NK-92 (cell line): ENCODE data around the gene LIPN.

ENCODE experiments used
- DNase-seq: peaks from one replicate; lab custom pipeline; 2025; ENCODE audit not compliant: unreplicated experiment; lab: John Stamatoyannopoulos, UW

The LIPN gene

DNA sequence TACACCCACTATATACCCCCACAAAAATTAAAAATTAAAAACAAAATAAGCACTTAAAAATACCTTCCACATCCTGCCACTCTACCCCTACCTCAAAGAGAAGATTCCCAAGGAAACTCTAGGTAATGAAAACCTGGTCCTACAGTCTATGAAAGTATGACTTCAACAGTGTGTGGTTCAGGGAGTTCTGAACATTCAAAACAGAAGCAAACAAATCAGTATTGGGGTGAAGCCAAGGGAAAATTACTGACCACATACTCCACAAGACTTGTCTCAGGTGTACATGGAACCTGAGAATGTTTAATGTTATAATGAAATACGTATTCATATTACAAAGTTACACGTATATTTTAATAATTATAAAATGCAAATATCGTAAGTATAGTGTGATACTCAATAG lies 22.4 kb downstream of the LIPN start:
- DNase-seq, result no peak

DNA sequence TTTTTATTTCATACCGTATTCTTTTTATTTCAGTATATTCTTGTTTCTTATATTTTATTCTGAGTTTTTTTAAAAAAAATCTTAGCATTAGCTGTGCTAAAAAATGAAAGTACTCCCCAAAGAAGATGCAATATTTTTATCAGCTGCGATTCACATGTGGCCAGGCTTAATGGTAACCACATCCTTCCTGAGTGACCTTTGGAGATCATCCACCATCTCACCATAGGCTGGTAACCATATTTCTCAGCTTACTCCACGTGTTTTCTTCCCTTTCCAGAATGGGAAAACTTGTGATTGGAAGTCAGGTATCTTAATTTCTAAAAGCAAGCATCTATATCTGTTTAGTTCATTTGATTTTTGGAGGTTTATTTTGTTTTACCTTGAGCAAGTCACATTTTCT lies 23.9 kb downstream of the LIPN start:
- DNase-seq, result no peak

DNA sequence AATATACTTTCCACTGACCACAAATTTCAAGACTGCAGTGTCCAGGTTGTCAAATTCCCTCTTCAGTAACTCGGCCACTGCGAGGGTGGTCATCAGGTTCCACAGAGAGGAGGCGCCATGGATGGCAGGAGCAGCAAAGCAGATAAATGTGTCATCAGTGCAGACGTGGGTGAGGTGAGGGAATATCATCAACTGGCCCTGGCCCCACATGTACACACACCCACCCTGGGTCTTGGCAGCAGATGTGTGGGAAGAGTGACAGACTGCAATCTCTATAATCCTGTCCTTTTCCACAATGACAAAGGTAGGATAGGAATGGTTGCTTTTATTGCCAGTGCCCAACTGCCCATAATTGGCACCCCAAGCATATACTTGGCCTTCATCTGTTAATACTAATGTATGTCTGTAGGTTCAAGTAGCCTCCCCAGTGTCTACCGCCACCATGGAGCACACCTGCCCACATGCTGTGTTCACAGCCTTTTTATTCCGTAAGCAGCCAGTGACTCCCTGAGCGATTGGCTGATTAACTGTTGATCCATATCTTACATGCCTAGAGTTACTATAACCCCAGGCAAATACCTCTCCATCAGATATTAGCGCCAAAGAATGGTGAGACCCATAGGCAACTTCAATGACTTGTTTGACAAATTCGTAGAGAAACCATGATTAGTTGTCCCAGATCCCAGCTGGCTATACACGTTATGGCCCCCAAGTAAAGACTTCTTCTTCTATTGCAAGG lies 26.4 kb downstream of the LIPN start:
- DNase-seq, result no peak

DNA sequence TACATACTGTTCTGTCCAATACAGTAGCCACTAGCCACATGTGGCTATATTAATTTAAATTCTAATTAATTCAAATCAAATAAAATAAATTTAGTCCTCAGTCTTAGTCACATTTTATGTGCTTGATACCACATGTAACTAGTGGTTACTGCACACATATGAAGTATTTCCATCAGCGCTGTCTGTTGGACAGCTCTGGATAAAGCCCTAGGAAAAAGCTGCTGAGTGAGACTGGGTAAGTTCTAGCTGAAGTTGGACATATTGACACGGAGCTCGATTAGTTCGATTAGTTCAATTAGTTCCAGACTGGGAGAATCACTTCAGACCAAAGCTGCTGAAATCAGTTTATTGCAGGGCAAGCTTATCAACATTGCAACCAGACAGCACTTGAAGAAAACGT lies 27.6 kb downstream of the LIPN start:
- DNase-seq, result no peak

DNA sequence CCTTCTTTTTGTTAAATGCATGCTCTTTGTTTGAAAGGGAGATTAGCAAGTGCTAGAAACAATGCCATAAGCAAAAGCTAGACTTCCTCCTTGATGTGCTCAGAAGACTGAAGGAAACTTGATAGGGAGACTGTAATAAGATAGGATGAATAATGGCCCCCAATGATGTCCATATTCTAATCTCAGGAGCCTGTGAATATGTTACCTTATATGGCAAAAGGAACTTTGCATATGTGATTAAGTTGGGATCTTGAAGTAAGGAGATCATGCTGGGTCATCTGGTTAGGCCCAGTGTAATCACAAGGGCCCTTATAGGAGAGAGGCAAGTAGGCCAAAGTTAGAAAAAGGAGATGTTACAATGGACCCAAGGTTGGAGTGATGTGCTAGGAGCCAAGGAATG lies 29.1 kb downstream of the LIPN start:
- DNase-seq, result no peak

DNA sequence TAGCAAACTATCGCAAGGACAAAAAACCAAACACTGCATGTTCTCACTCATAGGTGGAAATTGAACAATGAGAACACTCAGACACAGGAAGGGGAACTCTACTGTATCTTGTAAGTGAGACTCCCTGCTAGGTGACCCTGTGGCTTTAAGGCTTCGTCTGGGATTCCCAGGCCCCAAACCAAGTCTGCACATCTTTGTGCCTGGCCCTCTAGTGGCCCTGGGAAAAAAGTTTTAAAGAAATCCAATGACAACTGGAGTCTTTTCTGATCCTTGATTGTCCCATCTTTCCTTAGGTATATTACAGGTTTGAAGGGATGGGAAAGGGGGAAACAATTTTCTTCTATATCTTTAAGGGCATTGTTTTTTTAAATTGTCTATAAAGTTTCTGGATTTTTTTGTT lies 32.1 kb downstream of the LIPN start:
- DNase-seq, result no peak

DNA sequence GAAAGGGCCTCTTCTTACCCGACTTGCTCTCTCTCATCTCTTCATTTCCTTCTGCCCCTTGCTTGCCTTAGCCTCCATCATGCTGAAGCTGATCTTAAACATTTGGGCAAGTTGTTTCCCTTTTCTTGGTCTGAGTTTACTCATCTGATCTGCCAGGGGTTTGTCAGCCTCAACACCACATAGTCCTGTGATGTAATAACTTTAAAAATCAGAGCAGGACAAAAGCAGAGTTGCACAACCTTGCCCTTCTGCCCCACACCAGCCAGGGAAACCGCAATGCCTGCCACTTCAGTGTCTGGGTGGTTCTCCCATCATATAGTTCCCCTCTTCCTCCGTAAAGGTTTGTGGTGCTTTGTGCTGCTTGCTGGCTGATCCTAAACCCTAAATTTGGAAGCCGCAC lies 32.8 kb downstream of the LIPN start:
- DNase-seq, result no peak

DNA sequence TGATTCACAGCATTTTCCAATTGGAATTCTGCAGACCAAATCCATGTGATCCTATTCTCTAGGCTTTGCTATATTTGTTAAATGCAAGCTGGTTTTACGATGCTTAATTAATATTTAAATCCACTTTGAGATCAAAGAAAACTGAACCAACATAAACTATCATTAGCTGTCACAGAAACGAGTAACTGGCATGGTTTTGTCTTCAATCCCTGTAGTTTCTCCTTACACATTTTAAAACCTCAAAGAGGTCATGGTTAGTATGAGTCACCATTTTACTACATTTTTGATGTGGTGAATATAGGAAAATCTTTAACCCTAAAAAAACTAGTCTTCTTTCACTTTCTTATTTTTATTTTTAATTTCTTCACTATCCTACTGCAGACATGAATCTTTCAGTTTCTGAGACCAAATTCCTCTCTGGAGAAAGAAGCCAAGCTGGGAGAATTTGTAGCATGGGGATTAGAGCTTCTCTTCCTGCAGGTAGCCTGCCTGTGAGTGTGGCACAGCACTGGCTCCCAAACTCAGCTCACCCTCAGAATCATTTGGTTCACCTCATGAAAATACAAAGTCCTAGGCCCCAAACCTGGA lies 34.0 kb downstream of the LIPN start:
- no peak for DNase-seq

DNA sequence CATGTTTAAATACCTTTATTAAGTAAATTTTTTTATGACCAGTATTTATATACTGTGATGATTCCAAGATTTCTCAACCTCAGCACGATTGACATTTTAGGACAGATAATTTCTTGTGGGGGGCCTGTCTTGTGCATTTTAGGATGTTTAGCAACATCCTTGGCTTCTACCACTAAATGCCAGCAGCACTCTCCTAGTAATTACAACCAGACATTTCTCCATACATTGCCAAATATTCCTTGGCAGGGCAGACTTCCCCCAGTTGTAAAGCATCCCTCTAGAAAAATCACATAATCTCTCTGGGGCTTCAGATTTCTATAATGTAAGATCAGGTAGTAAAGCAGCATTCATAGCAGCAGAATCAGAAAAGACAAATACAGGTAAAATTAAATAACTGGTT lies 34.9 kb downstream of the LIPN start:
- DNase-seq, result no peak

DNA sequence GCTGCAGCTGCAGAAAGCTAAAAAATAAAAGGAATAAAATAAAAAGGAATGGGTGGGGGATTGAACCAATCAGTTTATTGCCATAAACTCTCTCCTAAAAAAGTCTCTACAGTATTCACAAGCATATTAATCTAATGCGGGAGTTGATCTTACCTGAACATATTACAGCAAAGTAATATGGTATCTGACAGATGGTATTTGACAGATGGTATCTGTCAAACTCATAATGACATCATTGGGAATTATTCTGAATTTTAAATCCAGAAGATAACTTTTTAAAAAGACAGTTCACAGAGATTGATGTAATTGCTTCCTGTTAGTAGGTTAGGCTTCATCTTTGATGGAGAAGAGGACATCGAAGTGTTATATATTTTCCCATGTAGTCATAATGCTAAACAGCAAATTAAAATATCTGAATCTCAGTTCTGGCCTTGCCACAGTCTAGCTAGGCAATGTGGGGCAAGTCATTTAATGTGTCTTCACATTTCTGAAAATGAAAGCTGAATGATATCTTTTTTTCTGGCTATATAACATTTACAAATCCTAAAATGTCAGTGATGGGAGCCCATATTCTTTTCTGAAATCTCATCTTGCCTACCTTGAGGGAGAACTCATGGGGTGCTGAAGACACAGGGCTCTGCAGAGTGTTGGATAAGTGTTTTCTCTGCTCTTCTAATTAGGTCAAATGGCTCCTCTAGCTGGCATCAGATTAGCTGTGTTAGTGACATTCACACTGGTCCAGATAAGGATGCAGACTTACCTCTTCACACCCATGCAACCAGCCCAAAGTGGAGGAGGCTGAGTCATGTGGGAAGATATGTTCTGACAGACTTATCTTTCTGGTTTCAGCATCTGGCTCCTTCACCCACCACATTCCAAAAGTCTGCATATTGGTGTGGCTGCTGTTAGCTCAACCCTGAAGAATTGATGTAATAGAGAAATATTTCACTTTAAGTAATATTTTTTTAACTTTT lies 40.6 kb downstream of the LIPN start:
- DNase-seq, result no peak

DNA sequence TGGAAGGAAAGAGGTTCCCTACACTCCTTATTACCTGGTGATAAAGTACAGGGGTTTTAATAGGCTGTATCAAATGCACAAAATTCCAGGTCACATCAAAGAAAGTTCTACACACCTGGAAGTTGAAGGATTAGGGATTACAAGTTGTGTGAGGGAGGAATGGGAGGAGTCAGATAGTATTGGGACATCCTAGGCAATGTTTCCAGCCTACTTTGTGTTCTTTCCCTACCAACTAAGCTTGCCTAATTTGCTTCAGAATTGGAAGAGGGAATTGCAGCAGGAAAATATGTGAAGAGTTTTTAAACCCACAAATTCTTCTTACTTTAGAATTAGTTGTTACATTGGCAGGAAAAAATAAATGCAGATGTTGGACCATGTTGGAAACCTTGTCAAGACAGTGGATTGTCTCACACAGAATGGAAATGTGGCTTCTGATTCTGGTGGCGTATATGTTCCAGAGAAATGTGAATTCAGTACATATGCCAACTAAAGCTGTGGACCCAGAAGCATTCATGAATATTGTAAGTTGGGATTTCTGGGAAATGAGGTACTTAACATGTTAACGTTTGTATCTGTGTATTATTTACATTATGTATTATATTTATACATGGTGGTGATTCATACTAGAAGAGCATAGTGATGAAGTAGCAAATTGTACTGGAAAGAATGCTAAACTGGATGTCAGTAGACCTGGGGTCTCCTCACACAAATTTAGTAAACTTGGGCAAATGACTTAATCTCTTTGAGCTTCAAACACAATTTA lies 42.9 kb downstream of the LIPN start, which contains the start of gene LIPM:
LIPM (plus strand) TSS at position 208 of the 763 bp plus-strand sequence; CDS start at position 375, 167 bp downstream.
- DNase-seq, result no peak

DNA sequence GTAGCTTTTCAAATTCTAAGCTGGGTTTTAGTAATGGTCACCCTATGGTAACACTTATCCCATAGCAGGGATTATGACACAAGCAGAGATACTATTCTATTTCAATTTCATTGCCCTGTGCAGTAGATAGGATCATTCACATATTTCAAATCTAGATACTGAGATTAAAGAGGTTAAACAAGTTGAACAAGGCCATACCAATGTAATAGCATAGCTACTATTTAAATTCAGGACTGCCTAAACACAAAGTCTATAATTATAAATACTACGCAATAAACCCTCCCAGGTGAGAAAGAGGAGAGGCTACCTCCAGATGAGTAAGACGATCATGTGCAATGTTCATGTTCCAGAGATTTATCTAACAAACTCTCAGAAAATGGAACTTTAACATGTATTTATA lies 43.8 kb downstream of the LIPN start:
- DNase-seq, result no peak

DNA sequence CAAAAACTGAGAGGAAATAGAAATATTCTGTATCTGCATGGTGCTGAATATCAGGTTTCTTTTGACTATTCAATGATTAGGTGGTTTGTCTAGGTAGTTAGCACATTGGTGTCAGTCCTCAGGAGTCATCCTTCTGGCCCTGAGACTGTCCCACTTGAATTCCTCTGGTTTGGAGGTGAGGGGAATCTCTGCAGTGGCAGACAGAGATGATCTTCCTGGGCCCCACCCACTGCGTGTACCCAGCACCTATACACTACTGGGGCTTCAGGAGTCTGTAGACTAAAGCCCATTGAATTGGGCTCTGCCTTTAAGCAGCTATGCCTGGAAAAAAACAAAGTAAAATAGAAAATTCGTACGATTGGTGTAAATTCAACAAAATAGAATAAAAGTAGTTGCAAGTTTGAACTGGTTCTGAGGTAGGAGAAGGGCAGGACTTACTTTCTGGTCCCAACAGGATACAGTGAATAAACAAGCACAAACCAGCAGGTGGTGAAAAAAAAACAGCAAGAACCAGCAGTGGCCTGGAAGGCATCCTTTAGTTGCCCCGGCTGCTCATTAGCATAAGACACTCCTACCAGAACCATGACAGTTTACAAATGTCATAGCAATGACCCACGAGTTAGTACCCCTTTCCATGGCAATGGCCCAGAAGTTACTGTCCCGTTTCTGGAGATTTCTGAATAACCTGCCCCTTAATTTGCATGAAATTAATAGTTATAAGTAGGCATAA lies 44.4 kb downstream of the LIPN start:
- DNase-seq, result no peak

DNA sequence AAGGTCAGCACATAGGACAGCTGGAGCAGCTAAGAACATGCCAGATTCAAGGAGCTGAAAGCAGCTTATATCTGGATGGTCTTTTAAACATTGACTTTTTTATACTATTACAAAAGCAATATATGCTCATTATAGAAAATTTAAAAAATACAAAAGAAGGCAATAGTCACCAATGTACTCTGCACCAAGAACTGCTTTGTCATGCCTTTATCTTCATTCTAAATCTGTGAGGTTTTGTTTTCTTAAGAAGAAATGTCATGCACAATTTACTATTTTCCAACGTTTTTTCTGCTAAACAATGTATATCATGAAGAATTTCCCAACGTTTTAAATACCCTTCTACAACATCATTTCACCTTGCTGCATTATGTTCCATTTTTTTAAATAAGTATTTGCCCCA lies 45.5 kb downstream of the LIPN start:
- no peak for DNase-seq

DNA sequence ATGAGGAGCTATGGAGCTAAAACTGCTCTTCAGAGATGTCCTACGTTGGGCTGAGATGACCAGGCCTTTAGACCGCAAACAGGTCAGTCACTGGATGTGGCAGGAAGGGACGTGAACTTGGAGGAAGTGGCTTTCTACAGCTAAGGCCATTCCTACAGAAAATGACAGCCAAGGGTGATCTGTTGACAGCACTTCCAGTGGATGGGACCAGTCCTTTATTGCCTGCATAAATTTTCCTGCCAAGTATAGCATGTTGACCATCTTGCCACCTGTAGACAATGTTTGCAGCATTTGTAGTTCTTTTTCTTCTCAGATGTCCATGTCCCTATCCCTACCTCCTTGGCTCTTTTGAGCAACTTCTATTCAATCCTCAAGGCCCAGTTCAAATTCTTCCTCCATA lies 46.1 kb downstream of the LIPN start:
- no peak for DNase-seq

DNA sequence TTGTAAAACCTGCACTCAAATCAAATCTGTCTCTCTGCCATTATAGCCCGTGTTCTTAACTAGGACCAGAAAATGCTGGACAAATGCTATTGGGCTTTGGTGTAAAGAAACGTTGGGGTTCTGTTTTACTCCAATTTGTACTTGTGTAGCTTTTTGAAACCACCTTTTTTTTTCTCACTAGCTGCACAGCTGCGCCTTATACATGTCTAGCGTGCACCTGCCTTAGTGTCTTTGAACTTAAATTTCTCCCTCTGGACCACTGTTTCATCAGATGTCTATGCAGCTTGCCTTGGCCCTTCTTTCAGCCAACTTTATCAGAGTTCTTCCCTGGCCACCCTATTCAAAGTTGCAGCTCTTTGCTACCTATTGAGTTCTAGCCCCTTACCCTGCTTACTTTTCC lies 49.8 kb downstream of the LIPN start:
- DNase-seq, result no peak

DNA sequence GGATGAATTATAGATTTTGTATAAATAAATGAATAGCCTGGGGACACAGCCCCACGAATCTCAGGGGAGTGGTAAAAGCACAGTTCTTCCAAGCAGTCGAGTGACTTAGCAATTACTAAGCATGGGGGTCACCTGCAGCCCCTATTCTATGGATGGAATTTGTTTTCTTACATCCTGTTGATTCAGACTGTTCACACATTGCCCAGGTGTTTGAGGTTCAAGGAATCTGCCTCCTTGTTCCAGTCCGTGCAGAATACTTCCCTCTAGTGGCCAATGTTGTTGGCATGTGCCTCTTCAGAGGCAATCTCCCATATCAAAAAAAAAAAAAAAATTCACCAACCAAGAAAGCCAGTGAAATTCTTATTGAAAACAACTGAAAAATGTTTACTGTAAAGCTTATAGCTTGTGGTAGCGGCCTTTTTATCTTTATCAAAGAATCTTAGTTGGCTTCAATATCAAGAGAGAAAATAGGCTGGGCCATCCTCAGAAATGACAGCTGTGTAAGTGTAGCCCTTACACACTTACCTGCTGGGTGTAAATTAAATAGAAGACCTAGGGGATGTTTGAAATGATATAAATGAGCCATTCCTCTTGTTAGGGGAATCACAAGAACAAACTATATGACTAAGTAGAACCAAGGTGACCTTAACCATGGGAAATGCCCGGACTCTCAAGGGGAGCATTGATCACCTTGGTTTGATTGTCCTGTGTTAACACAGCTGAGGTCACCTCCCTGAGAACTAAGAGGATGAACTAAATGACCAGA lies 50.6 kb downstream of the LIPN start:
- DNase-seq, result no peak

DNA sequence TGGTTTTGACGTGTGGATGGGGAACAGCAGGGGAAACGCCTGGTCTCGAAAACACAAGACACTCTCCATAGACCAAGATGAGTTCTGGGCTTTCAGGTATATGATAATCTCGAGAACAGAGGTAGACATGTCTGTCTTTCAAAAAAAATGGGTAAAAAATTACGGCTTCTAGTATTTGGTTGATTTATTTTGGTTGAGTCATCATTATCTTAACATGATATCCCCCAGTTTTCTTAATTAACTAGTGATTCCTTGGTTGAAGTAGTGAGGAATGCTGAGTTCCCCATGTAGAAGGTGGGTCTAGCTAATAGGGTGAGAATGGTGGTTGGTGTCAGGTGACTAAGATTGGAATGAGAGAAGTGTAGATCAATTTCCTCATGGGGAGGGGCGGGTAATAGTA lies 53.4 kb downstream of the LIPN start:
- DNase-seq, result no peak

DNA sequence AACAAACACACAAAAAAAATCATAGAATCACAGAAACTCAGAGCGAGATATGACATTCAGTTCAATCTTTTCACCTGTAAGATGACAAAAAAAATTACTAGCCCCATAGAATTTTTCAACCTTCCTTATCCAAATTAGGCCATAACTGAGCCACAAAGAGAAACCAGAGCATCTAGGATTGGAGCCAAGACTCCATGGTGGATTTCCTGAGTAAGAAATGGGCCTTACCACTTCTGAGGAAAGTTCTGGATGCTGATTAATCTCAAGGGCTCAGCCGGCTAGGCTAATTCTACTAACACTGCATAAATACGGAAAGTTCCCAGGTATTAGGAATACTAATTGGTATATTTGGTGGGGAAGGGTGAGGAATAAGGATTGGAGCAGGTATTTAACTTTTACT lies 59.5 kb downstream of the LIPN start:
- no peak for DNase-seq
